GM10248 (cell line): ENCODE results near the gene TEX28.
A peak's percentile ranks its signal among the peaks of the same experiment; 100 is the strongest.

Experiments used
- CTCF ChIA-PET: fragments of 300-600 bp; sonication (Branson Sonifier 250); formaldehyde crosslinking; extraction: SDS; loops from one replicate; lab custom pipeline; 2021; ENCODE audit warnings: antibody characterized with exemption; lab: Yijun Ruan, JAX
- POLR2A ChIA-PET: fragments of 350-650 bp; sonication (Branson Sonifier 250); formaldehyde crosslinking; extraction: SDS; loops from one replicate; lab custom pipeline; 2020; ENCODE audit warnings: antibody characterized with exemption; lab: Yijun Ruan, JAX
- DNase-seq: peaks from one replicate; pipeline ENCODE4 v3.0.0; 2012; ENCODE audit errors: extremely low spot score
- TF ChIP-seq, protein P1 (sequence below): IDR thresholded peaks from 2 replicates; pipeline ENCODE4 v1.5.1; 2012; ENCODE audit warnings: mild to moderate bottlenecking, low read depth; ENCODE audit errors: extremely low read depth, missing control alignments, control extremely low read depth

TEX28 gene

DNA sequence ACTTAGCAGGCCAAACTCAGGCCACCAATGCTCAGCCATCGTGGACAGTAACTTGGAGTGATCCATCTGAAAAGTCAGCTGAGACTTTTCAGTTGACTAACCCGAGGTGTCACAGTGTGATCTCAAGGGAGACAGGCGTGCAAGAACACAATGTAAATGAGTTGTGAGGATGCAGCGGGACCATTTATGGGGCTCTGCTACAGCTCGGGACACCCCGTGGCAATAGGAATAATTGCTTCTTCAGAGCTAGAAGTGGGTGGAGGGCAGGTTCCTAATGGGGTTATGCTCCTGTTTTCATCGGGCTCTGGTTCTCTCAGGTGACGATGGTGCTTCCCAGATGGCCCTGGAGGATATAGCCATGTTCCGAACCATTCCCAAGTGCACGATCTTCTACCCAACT lies 28.0 kb upstream of the TEX28 start:
- no peak for DNase-seq
- POLR2A ChIA-PET = no interaction called here
- TF ChIP-seq, protein P1, sequence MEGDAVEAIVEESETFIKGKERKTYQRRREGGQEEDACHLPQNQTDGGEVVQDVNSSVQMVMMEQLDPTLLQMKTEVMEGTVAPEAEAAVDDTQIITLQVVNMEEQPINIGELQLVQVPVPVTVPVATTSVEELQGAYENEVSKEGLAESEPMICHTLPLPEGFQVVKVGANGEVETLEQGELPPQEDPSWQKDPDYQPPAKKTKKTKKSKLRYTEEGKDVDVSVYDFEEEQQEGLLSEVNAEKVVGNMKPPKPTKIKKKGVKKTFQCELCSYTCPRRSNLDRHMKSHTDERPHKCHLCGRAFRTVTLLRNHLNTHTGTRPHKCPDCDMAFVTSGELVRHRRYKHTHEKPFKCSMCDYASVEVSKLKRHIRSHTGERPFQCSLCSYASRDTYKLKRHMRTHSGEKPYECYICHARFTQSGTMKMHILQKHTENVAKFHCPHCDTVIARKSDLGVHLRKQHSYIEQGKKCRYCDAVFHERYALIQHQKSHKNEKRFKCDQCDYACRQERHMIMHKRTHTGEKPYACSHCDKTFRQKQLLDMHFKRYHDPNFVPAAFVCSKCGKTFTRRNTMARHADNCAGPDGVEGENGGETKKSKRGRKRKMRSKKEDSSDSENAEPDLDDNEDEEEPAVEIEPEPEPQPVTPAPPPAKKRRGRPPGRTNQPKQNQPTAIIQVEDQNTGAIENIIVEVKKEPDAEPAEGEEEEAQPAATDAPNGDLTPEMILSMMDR = no peak
- CTCF ChIA-PET = no interaction called here

DNA sequence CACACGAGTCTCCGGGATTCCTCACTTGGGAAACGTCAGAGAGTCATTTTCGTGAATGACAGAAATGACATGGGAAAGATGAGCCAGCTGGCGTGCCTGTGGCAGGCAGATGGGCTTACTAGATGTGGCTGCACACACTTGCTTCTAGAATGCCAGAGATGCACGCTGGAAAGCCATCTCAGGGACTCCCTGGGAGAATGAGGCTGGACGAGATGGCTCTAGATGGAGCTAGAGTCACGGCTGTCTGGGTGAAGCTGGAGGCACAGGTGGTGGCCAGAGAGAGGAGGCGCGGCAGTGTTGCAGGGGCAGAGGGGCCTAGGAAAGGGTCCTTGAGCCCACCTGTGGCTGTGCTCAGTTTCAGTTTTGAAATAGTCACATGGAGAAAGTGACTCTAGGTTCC lies 26.7 kb upstream of the TEX28 start:
- DNase-seq = no peak
- POLR2A ChIA-PET = no interaction called here
- CTCF ChIA-PET = interaction anchor here (0.9 kb wide), 1 partner anchor 206 kb away, joined by 6 read pairs; no protein-coding TSS in a partner anchor
- TF ChIP-seq, protein P1 = peak; percentile 42

DNA sequence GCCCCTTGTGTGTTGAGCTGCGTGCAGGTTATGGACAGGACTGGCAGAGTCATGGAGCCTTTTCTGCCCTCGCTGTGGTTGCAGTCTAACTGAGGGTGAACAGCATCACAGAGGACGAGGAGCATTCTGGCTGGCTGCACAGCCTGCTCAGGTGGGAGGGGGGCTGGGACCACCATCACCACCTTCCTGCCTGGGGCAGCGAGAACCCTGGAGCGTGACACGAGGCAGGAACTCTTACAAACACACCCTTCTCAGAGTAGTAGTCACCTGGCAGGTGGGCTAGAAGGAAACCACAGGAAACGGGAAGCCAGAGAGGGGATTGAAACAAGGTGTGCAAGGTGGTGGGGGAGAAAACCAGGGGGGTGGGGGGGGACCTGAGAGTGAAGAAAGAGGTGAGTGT lies 26.2 kb upstream of the TEX28 start:
- ChIA-PET CTCF (interaction anchor here (2.8 kb wide), 1 partner anchor 13 kb away, joined by 6 read pairs; no protein-coding TSS in a partner anchor), POLR2A (no interaction called here)
- TF ChIP-seq, protein P1 = no peak
- DNase-seq = no peak

DNA sequence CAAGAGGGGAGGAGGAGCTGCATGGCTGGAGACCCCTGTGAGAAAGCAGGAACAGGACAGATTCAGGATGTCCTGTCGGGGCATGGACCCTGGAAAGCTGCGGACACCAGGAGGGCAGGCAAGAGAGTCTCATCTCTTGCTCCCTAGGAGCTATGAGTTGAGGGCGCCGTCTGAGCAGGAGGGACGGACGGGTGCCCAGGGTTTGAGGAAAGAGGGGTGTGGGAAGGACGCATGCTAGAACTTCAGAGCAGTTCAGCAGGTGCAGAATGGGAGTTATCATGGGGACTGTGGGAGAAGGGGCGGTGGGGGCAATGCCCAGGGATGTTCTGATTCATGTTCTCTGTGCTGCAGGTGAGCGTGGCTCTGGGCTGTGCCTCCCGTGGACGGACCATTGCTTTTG lies 25.5 kb upstream of the TEX28 start:
- TF ChIP-seq, protein P1 = no peak
- CTCF ChIA-PET = interaction anchor here (2.8 kb wide), 1 partner anchor 12 kb away, joined by 6 read pairs; no protein-coding TSS in a partner anchor

DNA sequence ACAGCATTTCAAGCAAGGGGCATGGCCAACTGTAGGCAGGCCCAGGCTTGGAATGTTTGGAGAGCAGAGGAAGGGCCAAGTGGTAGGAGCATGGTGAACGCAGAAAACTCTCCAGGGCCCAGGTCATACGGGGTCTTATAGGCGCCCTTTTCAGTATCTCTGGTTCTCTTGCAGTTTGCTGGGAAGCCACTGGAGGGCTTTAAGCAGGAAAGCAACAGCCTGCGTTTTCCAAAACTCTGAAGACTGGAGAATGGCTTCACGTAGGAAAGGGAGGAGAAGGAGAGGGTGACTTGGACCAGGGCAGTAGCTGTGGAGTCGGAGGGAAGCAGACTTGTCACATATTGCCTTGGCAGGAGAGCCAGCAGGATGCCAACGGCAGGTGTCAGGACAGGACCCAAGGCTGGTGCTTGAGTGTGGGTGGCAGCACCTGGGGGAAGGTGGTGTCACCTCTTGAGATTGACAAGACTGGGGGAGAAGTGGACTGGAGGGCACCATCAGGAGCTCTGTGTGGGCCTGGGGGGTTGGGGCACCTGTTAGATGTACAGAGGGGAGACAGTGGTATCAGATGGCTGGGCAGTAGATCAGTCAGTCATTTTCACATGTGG lies 22.6 kb upstream of the TEX28 start:
- ChIA-PET CTCF (interaction anchor here (1.0 to 2.1 kb wide), 6 partner anchors 9 to 182 kb away, joined by 3 to 7 read pairs (median 4); no protein-coding TSS in a partner anchor), POLR2A (no interaction called here)
- TF ChIP-seq, protein P1 = peak; percentile 16

More for the DNA sequence above, 25.5 kb upstream of the TEX28 start:
- no peak for DNase-seq
- POLR2A ChIA-PET = no interaction called here

DNA sequence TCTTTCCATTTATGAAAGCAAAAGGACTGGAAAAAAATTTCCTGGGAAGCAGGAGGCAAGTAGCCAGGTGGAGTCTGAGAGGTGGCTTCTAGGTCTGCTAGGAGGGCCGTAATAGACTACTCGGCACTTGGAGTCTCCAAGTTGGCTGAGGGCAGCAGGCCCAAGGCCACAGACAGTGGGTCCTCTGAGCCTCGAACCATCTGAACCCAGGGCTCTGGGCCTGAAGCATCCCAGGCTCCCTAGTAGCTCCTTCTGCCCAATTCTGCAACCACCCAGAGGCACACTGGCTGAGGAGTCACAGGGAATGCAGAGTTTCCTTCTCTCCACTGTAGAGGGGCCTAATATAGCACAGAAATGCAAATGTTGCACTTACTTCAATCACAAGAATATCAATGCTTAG lies 20.5 kb upstream of the TEX28 start:
- CTCF ChIA-PET = no interaction called here
- TF ChIP-seq, protein P1 = no peak
- DNase-seq = no peak
- POLR2A ChIA-PET = no interaction called here

More for the DNA sequence above, 22.6 kb upstream of the TEX28 start:
- no peak for DNase-seq
